ENCODE results near the gene KRTAP29-1. TPM values are rescaled to one million over a fixed set of nuclear protein-coding genes. Genes with fewer than 3 reads are reported as not detected.
A peak's percentile ranks its signal among the peaks of the same experiment; 100 is the strongest.

The KRTAP29-1 gene
- polyA plus RNA-seq, 3 donors = not detected

- Histone ChIP-seq H3K4me2 (replicated peaks; ENCODE audit: extremely low read depth, low read length, poor library complexity, severe bottlenecking) (no peak overlapping the region), H3K27ac (ENCODE audit: low read depth in 1 of 2, low read length in 2 of 2) (no peak overlapping the region), H3K27me3 (ENCODE audit: control insufficient read depth in 2 of 2, insufficient read depth in 2 of 2, low read length in 2 of 2) (no peaks in the 10 kb centered on the region), H2AFZ (ENCODE audit: insufficient read depth, low read depth, low read length, poor library complexity, severe bottlenecking) (no peak overlapping the region), H3K9ac (ENCODE audit: insufficient read depth, low read length, poor library complexity, severe bottlenecking) (no peak overlapping the region), H3K4me3 (replicated peaks in 1 of 3; ENCODE audit: low read depth in 2 of 3, low read length in 3 of 3) (no peak overlapping the region), H4K20me1 (ENCODE audit: insufficient read depth, low read length) (no peaks in the 10 kb centered on the region), H3K79me2 (ENCODE audit: insufficient read depth, low read length) (no peaks in the 10 kb centered on the region), H3K4me1 (ENCODE audit: control insufficient read depth in 1 of 2, insufficient read depth in 2 of 2, low read length in 2 of 2) (peaks cover 3 to 14% of the 10 kb centered on the region in 2 donors), H3K36me3 (replicated peaks in 1 of 2; ENCODE audit: control insufficient read depth in 1 of 2, insufficient read depth in 2 of 2, low read length in 2 of 2) (no peaks in the 10 kb centered on the region), H3K9me3 (replicated peaks in 1 of 2; ENCODE audit: control insufficient read depth in 1 of 2, insufficient read depth in 1 of 2, low read length in 2 of 2) (no peaks in the 10 kb centered on the region)
- Mint-ChIP-seq H3K4me1 (peaks cover 9% of the 10 kb centered on the region), H3K27me3 (ENCODE audit: low read depth in 3 of 3) (peaks cover 2 to 7% (median 3%) of the 10 kb centered on the region in 3 donors), H3K36me3 (no peaks in the 10 kb centered on the region), H3K9me3 (peaks cover 0 to 2% (median 0%) of the 10 kb centered on the region in 7 donors), H3K27ac (peak overlapping the region in 1 of 7 donors; percentile 70), H3K4me3 (no peak overlapping the region)
- DNase-seq = no peak
- 82% methylated on average over 2 of the region's 3 CpGs for WGBS (ENCODE audit: insufficient coverage)
- intact Hi-C loops (cut with micrococcal nuclease) = no loop called here
- no peak for TF ChIP-seq CTCF (IDR thresholded peaks at IDR 0.05)
Observed at GRCh38 chr17:41333836-41334235, 31.2 kb upstream of the KRTAP29-1 start.

- peaks cover 6% of the 10 kb centered on the region for H3K4me1 Mint-ChIP-seq
- H3K27ac ChIP-seq (ENCODE audit: low read depth in 1 of 2, low read length in 2 of 2) = no peak overlapping the region
- no peaks in the 10 kb centered on the region for H3K79me2 ChIP-seq (ENCODE audit: insufficient read depth, low read length)
- H3K9me3 ChIP-seq (replicated peaks in 1 of 2; ENCODE audit: control insufficient read depth in 1 of 2, insufficient read depth in 1 of 2, low read length in 2 of 2) = no peaks in the 10 kb centered on the region
- WGBS (ENCODE audit: insufficient coverage) = 98% methylated on average over 5 of the region's 5 CpGs
- H3K4me3 ChIP-seq (replicated peaks in 1 of 3; ENCODE audit: low read depth in 2 of 3, low read length in 3 of 3) = no peak overlapping the region
- no peak overlapping the region for H3K4me3 Mint-ChIP-seq
- H2AFZ ChIP-seq (ENCODE audit: insufficient read depth, low read depth, low read length, poor library complexity, severe bottlenecking) = no peak overlapping the region
- H3K36me3 Mint-ChIP-seq = no peaks in the 10 kb centered on the region
- peaks cover 2 to 7% (median 4%) of the 10 kb centered on the region in 3 donors for H3K27me3 Mint-ChIP-seq (ENCODE audit: low read depth in 3 of 3)
- no peaks in the 10 kb centered on the region for H4K20me1 ChIP-seq (ENCODE audit: insufficient read depth, low read length)
- H3K36me3 ChIP-seq (replicated peaks in 1 of 2; ENCODE audit: control insufficient read depth in 1 of 2, insufficient read depth in 2 of 2, low read length in 2 of 2) = no peaks in the 10 kb centered on the region
- H3K27me3 ChIP-seq (ENCODE audit: control insufficient read depth in 2 of 2, insufficient read depth in 2 of 2, low read length in 2 of 2) = no peaks in the 10 kb centered on the region
- no peak overlapping the region for H3K4me2 ChIP-seq (replicated peaks; ENCODE audit: extremely low read depth, low read length, poor library complexity, severe bottlenecking)
- peaks cover 0 to 2% (median 0%) of the 10 kb centered on the region in 7 donors for H3K9me3 Mint-ChIP-seq
- intact Hi-C loops (cut with micrococcal nuclease) = no loop called here
- no peak for TF ChIP-seq CTCF (IDR thresholded peaks at IDR 0.05)
- DNase-seq = no peak
- no peak overlapping the region for H3K27ac Mint-ChIP-seq
- H3K4me1 ChIP-seq (ENCODE audit: control insufficient read depth in 1 of 2, insufficient read depth in 2 of 2, low read length in 2 of 2) = peaks cover 0 to 7% of the 10 kb centered on the region in 2 donors
- no peak overlapping the region for H3K9ac ChIP-seq (ENCODE audit: insufficient read depth, low read length, poor library complexity, severe bottlenecking)
Observed at GRCh38 chr17:41333098-41333497, 30.4 kb upstream of the KRTAP29-1 start.
